NOMO-1 treated with DMSO at 0.1 percent for 48 hours (cell line): Measurements from ENCODE around the gene SRSF12.
"Not testable (repeated sequence)": the region's sequence is repeated elsewhere in the genome, so short reads cannot be mapped to it uniquely, and the experiment has no call there.

Experiments
- DNase-seq: peaks from one replicate; lab custom pipeline; 2025; ENCODE audit not compliant: unreplicated experiment; lab: John Stamatoyannopoulos, UW

The SRSF12 gene

DNA sequence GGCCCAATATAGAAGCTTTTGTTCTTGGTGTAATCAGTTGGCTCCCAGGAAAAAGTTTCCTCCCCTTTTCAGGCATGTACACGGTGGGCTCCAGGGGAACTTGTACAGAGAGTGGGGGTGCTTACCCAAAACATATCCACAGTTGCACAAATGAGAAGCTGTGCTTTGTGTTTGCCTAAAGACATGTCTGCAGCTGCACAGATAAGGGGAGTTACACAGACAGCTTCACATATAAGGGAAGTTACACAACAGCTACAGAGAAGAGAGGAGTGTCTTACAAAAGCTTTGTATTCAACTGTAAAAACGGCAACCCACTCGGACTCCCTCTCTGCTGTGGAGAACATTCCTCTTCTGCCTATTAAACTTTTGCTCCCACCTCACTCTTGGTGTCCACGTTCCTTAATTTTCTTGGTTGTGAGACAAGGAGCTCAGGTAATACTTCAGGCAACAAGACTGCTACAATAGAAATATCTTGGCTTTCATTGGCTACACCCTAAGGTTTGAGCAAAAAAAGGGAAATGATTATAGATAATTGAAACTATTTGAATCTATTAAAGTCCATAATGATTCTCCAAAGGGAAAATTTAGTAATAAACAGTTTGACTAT is 44.8 kb downstream of the SRSF12 start:
- DNase-seq: peak; percentile 96

DNA sequence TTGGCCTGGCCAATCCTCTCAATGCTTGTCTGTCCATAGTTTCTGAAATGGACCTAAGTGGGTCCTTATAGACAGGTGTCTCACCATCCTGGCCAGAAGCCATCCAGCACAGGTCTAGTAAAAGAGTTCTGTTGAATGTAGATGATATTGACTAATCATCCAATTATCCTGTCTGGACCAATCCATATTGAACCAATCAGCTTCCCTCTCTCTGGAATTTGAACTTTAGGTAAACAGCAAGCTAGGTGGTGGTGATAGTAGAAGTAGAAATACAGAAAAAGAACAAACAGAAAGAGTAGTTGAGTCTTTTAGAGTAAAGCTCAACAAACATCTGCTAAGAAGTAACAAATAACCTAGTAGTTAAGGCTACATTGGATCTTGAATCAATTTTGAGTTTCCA is 46.8 kb downstream of the SRSF12 start:
- no peak for DNase-seq

DNA sequence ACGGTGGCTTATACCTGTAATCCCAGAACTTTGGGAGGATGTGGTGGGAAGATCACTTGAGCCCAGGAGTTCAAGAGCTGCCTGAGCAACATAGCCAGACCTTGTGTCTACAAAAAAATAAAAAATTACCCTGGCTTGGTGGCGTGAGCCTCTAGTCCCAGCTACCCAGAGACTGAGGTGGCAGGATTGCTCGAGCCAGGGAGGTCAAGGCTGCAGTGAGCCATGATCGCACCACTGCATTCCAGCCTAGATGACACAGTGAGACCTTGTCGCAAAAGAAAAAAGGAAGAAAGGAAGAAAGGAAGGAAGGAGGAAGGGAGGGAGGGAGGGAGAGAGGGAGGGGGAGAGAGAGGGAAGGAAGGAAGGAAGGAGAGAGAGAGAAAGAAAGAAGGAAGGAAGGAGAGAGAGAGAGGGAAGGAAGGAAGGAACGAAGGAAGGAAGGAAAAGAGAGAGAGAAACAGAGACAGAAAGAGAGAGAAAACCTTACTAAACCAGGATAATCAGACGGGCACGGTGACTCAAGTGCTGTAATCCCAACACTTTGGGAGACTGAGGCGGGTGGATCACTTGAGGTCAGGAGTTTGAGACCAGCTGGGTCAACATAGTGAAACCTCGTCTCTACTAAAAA is 48.2 kb downstream of the SRSF12 start:
- DNase-seq: no peak

DNA sequence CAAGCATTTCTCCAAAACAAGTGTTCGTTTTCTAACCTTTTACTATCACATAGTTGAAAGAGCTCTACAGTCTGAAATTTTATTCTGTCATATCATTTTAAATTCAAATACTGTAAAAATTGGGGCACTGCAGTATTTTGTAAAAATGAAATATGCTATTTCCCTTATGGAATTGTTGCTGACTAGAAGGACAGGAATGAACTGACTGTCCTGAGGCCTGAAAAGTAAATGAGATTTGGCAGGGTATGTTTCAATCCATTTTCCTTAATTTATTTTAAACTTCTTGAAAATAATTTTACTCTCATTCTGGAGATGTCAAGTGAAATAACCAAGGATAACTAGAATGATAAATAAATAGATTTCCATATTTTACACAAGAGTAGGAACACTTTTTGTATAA is 49.2 kb downstream of the SRSF12 start:
- DNase-seq: no peak

DNA sequence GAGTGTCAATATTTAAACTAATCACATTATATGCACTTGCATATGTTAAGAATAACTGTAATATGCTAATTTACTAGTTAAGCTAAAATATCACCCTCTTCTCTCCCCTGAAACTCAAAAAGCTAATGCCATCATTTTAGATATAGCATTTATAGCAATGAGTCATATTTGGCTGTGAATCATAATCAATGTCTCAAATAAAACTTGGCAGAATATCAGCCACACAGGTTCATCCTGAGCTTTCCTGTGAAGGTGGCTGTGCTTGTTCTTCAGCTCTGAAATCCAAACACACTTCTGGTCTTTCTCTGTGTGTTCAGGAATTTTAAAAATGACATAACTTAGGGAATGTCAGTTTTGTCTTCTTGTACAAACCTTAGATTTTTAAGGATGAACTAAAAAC is 50.1 kb downstream of the SRSF12 start:
- no peak for DNase-seq

DNA sequence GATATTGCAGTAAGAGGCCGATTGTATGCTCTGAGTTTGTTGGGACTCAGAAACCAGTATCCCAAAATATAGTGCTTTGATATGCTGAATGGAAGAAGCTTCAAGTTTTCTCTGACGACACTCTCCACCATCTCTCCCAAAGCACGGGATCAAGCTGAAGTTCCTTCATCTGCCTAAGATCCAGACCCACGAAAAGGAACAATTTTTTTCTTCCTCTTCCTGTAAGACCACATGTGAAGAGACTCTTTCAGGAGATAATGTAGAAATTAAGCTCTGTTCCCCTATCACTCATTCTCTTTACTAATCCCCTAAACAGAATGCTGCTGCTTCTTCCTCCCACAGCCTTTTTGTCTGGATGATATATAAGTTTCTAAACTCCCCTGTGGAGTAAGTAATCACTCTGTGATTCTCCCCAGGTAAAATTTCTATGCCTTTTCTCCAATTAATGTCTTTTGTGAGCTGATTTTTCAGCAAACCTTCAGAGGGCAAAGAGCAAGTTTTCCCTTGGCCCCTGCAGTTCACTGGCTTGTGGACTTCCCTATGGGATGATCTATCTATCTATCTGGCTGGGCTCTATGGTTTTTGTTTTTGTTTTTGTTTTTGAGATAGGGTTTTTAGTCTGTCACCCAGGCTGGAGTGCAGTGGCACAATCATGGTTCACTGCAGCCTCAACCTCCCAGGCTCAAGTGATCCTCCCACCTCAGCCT is 50.8 kb downstream of the SRSF12 start:
- DNase-seq: peak; percentile 28

DNA sequence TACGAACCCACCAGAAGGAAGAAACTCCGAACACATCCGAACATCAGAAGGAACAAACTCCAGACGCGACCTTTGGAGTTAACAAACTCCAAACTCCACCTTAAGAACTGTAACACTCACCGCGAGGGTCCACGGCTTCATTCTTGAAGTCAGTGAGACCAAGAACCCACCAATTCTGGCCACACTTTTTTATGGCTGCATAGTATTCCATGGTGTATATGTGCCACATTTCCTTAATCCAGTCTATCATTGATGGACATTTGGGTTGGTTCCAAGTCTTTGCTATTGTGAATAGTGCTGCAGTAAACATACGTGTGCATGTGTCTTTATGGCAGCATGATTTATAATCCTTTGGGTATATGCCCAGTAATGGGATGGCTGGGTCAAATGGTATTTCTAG is 51.8 kb downstream of the SRSF12 start:
- not testable (repeated sequence) for DNase-seq

DNA sequence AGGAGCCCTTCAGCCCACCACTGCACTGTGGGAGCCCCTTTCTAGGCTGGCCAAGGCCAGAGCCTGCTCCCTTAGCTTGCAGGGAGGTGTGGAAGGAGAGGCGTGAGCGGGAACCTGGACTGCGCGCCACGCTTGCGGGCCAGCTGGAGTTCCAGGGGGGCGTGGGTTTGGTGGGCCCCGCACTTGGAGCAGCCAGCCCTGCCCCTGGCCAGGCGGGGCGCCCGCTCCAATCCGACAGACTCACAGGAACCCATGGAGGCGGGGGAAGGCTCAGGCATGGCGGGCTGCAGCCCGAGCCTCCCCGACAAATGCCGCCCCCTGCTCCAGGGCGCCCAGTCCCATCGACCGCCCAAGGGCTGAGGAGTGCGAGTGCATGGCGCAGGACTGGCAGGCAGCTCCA is 52.9 kb downstream of the SRSF12 start:
- not testable (repeated sequence) for DNase-seq

DNA sequence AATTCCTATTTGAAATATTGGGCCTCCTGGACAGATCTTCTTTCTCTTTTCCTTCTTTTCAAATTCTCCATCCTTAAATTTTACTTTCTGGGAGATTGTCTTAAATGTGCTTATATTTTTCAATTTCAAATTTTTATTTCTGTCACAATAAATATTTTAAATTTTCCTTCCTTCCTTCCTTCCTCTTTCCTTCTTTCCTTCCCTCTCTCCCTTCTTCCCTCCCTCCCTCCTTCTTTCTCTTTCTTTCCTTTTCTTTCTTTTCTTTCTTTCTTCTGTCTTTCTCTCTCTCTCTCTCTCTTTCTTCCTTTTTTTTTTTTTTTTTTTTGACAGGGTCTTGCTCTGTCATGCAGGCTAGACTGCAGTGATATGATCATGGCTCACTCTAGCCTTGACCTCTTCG is 54.0 kb downstream of the SRSF12 start:
- no peak for DNase-seq

DNA sequence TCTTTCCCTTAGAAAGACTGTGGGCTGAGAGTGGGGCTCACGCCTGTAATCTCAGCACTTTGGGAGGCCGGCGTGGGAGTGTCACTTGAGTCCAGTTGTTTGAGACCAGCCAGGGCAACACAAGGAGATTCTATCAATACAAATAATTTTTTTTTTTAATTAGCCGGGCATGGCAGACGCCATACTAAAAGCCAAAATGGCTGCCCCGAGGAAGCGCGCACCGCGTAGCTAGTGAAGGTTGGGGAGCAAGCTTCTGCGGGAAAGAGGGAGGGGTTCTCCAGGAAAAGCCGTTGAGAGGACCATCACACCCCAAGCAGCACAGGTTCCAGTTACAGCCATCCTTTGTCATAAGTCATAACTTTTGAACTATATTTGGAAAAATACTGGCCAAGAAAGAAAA is 58.6 kb downstream of the SRSF12 start:
- DNase-seq: no peak

DNA sequence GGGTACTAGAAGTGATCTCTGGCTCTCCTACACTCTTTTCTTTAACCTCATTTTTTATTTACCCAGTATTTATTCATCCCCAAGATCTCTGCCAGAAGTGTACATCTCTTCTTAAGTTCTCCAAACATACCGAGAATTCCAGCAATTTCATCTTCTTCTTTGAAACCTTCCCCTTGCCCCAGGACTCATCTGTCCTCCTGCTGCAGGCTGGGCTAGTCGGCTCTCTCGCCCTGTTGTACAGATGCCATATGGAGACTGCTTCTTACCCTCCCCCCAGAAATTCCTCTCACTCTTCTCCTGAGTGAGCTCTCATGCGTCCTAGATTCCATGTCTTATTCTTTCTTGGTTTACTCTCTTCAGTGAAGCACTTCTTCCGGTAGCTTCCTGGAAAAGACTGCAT is 59.2 kb downstream of the SRSF12 start:
- DNase-seq: no peak

DNA sequence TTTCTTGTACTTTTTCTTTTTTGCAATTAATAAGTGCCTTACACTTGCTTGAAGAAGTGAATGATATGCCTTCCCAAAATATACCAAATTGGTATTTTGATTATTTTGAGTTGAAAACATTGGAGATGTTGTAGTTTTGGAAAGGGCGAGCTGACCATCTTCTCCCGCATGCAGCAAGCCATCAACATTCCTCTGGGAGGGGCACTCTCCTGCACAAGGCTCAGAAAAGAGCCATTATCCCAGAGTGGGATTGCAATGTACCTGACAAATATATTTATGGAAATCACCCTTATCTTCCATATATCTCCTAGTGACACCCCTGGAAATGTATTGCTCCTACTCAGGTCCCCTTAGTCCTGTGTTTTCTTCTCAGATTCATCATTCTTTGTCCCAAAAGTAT is 60.1 kb downstream of the SRSF12 start:
- DNase-seq: no peak

DNA sequence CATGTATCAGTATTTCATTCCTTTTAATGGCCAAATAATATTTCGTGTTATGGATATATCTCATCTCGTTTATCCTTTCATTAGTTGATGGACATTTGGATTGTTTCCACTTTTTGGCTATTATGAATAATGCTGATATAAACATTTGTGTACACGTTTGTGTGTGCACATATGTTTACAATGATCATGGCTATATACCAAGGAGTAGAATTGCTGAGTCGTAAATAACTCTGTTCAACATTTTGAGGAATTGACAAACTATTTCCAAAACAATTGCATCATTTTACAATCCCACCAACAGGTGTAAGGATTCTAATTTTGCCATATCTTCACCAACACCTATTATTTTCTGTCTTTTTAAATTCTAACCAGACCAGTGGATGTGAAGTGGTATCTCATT is 63.7 kb downstream of the SRSF12 start:
- no peak for DNase-seq

DNA sequence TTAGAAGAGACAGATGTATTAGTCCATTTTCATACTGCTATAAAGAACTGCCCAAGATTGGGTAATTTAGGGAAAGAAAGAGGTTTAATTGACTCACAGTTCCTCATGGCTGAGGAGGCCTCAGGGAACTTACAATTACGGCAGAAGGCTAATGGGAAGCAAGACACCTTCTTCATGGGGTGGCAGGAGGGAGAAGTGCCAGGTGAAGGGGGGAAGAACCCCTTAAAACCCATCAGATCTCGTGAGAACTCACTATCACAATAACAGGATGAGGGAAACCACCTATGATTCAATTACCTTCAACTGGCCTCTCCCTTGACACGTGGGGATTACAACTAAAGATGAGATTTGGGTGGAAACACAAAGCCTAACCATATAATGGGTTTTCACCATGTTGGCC is 66.2 kb downstream of the SRSF12 start:
- DNase-seq: no peak

DNA sequence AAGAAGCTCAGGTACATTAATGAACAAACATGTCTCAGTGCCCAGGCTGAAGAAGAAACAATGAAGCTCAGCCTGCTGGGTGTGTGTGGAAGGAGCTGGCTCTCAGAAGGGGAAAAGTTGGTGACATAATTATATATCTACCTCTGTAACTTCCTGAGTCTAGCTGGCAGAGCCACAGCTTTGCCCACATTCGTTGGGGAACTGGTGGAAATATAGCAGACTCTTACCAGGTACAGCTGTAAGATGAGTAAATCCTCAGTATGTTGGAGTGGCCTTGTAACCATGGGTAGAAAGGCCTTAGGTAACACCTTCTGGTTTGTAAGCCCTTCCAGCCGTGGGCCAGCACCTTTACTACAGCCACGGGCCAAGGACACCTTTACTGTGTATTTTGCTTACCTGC is 67.2 kb downstream of the SRSF12 start:
- peak; percentile 27 for DNase-seq

DNA sequence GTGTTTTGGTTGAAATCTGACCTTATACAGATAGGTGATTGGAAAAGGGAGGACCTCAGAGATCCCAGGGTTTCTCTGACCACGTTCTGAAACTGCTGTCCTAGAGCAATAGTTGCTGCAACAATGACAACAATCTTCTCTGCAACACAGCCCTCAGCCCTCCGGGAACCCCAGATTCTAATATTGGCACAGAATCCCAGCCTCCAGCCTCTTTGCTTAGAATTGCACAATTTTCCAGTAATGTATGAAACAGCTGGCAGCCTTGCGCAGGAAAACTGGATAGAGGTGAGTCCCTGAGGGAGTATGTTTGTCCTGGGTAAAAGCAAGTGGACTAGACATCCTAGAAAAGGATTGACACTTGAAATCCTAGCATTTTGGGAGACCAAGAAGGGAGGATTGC is 67.7 kb downstream of the SRSF12 start:
- DNase-seq: no peak

DNA sequence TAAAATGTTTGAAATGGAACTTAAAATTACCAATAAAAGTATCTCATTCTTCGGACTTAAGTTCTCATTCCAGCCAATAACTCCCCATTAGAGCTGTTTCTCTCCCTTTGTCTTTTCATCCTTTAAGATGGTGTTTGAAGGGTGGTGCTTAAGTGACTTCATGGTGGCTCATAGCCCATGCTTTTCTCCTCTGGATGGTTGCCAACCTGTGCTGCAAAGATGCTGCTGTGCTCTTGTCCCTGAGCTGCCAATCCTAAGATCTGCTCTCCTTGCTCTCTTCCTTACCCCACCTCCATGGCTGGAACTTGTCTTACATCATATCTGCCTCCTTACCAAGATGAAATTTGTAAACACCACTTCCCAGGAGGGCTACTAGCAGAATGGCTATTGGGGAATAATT is 68.9 kb downstream of the SRSF12 start:
- no peak for DNase-seq

DNA sequence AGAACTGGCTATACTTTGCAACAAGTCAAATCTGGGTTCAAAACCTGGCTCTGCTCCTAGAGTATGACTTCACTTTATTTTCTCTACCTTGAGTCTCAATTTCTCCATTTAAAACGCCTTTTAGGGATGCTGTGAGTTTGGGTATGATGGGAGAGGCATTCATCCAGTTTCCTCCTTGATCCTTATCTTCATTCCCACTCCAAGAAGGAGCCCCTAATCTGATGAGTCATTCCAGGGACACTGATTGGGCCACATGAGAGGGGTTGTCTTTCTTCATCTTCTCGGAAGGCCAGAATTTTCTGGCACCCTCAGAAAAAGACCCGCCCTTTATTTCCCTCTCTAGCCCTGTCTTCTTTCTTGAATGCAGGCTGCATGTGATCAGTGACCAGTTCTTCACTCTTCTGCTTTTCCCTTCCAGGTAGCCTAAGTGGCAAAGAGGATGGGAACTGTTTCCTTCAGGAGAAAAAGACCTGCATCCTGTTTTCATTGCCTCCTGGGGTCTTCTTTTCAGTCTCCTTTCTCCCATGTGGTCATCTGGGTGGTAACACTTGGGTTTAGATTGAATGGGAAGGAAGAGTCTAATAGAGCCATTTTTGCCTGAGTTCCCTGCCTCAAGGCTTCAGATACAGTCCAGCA is 69.5 kb downstream of the SRSF12 start:
- no peak for DNase-seq

DNA sequence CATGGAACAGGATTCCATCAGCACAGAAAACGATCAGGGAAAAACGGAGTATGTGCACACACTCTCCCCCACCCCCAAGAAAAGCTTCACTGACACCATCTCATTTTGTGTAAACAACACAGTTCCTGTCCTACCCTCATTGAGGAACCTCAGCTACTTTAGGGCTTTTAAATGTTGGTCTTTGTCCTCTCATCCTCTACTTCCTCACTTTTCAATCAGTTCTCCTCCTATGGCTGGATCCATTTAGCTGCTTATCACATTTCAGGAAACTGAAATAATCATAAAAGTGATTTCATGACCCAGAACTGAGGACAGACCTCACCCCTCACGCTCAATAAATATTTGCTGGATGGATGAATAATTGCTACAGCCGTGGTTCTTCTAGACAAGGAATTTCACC is 70.4 kb downstream of the SRSF12 start:
- DNase-seq: peak; percentile 28
